HG02642 (cell line): ENCODE measurements around the gene P4HTM.

Source experiments
- ATAC-seq: cut with Tn5 transposase; IDR thresholded peaks from one replicate; pipeline ENCODE4 v1.9.1; 2021; ENCODE audit warnings: mild to moderate bottlenecking; ENCODE audit not compliant: unreplicated experiment, poor library complexity

The P4HTM gene

GRCh38 chr3:48989796-48990635 lies at the start of gene P4HTM:
Gene P4HTM, plus strand, starts transcription at chr3:48990241. Its CDS starts 16 bp downstream, at chr3:48990257.
- ATAC-seq = peak; percentile 52

GRCh38 chr3:48945432-48945831 lies 44.6 kb upstream of the P4HTM start:
- ATAC-seq = no peak

- no peak for ATAC-seq
These were observed 44.0 kb upstream of the P4HTM start for GRCh38 chr3:48945891-48946549.

- ATAC-seq = no peak
These were observed 40.7 kb upstream of the P4HTM start for GRCh38 chr3:48949376-48949717.

- ATAC-seq = no peak
These were observed 40.0 kb upstream of the P4HTM start for GRCh38 chr3:48950051-48950450.

- ATAC-seq = no peak
These were observed 38.3 kb upstream of the P4HTM start for GRCh38 chr3:48951764-48952163.

- no peak for ATAC-seq
These were observed 37.4 kb upstream of the P4HTM start for GRCh38 chr3:48952510-48953118.

GRCh38 chr3:48957006-48957705 lies 32.9 kb upstream of the P4HTM start:
- no peak for ATAC-seq

- ATAC-seq = no peak
These were observed 29.1 kb upstream of the P4HTM start for GRCh38 chr3:48960841-48961413.

GRCh38 chr3:48962340-48962739 lies 27.7 kb upstream of the P4HTM start:
- ATAC-seq = no peak

GRCh38 chr3:48962939-48963338 lies 27.1 kb upstream of the P4HTM start:
- ATAC-seq = no peak

- no peak for ATAC-seq
These were observed 26.4 kb upstream of the P4HTM start for GRCh38 chr3:48963591-48963990.

GRCh38 chr3:48966367-48966766 lies 23.7 kb upstream of the P4HTM start:
- no peak for ATAC-seq

- ATAC-seq = no peak
These were observed 23.1 kb upstream of the P4HTM start for GRCh38 chr3:48966876-48967361.

GRCh38 chr3:48970586-48970985 lies 19.5 kb upstream of the P4HTM start:
- no peak for ATAC-seq

GRCh38 chr3:48974076-48974864 lies 15.8 kb upstream of the P4HTM start:
- ATAC-seq = no peak

GRCh38 chr3:48979451-48979850 lies 10.6 kb upstream of the P4HTM start:
- ATAC-seq = no peak

GRCh38 chr3:48980295-48980694 lies 9.7 kb upstream of the P4HTM start:
- ATAC-seq = no peak

- ATAC-seq = no peak
These were observed 8.0 kb upstream of the P4HTM start for GRCh38 chr3:48982016-48982415.

GRCh38 chr3:48982686-48983085 lies 7.4 kb upstream of the P4HTM start:
- no peak for ATAC-seq
